Neural cell (in vitro differentiated cells): ENCODE measurements around the gene MAD1L1. TPM values are rescaled to one million over a fixed set of nuclear protein-coding genes. Genes with fewer than 3 reads are reported as not detected.

ENCODE experiments used
- H2AFZ ChIP-seq: fragments of 200-600, 300-800 bp; sonication (generic), shearing (Covaris generic); 2 replicates; pipeline ENCODE4 v1.6.0; 2014; ENCODE audit warnings: low read depth, mild to moderate bottlenecking, antibody characterized with exemption, low read length, moderate library complexity
- H3F3A ChIP-seq: fragments of 200-600 bp; shearing (Covaris generic); 2 replicates; pipeline ENCODE4 v1.6.1; 2016; ENCODE audit warnings: mild to moderate bottlenecking, moderate library complexity, mixed read lengths, antibody characterized with exemption, low read length; ENCODE audit not compliant: insufficient read depth, poor library complexity, severe bottlenecking
- H3K27ac ChIP-seq: fragments of 200-600, 300-800 bp; sonication (generic), shearing (Covaris generic); 2 replicates; pipeline ENCODE4 v1.5.1; 2014; ENCODE audit warnings: mild to moderate bottlenecking, low read length, moderate library complexity
- H3K27me3 ChIP-seq: fragments of 300-800, 200-600 bp; sonication (generic), shearing (Covaris generic); 2 replicates; pipeline ENCODE4 v1.6.0; 2014; ENCODE audit warnings: mild to moderate bottlenecking, low read depth, low read length, moderate library complexity; ENCODE audit not compliant: insufficient read depth
- H3K36me3 ChIP-seq: fragments of 300-800, 200-600 bp; sonication (generic), shearing (Covaris generic); 2 replicates; pipeline ENCODE4 v1.5.1; 2014; ENCODE audit warnings: mild to moderate bottlenecking, antibody characterized with exemption, low read length, moderate library complexity; ENCODE audit not compliant: insufficient read depth
- H3K4me2 ChIP-seq: fragments of 300-800, 200-600 bp; sonication (generic), shearing (Covaris generic); 2 replicates; pipeline ENCODE4 v1.6.0; 2014; ENCODE audit warnings: mild to moderate bottlenecking, low read length
- H3K4me3 ChIP-seq: fragments of 300-800, 200-600 bp; sonication (generic), shearing (Covaris generic); 2 replicates; pipeline ENCODE4 v1.5.1; 2014; ENCODE audit warnings: mild to moderate bottlenecking, low read length, moderate library complexity
- H3K79me2 ChIP-seq: fragments of 200-600 bp; shearing (Covaris generic); replicated peaks from 2 replicates; pipeline ENCODE4 v1.6.0; 2014; ENCODE audit warnings: mild to moderate bottlenecking, low read length, moderate library complexity; ENCODE audit not compliant: insufficient read depth
- H3K9ac ChIP-seq: fragments of 300-800, 200-600 bp; sonication (generic), shearing (Covaris generic); 2 replicates; pipeline ENCODE4 v1.6.1; 2016; ENCODE audit warnings: mild to moderate bottlenecking, low read length, mixed read lengths
- H3K9me2 ChIP-seq: fragments of 200-600 bp; shearing (Covaris generic); 2 replicates; pipeline ENCODE4 v1.6.1; 2016; ENCODE audit warnings: mild to moderate bottlenecking, low read length, mixed read lengths; ENCODE audit not compliant: insufficient read depth
- H3K9me3 ChIP-seq: fragments of 200-600, 300-800 bp; sonication (generic), shearing (Covaris generic); 2 replicates; pipeline ENCODE4 v1.6.1; 2016; ENCODE audit warnings: mild to moderate bottlenecking, mixed run types, low read length, moderate library complexity, mixed read lengths
- H4K20me1 ChIP-seq: fragments of 200-600 bp; shearing (Covaris generic); 2 replicates; pipeline ENCODE4 v1.6.1; 2016; ENCODE audit warnings: mild to moderate bottlenecking, mixed run types; ENCODE audit not compliant: insufficient read depth
- EP300 ChIP-seq: fragments of 450-650 bp; conservative IDR thresholded peaks from 2 replicates; pipeline ENCODE4 v1.6.1; 2014; ENCODE audit warnings: antibody characterized with exemption, mild to moderate bottlenecking, moderate library complexity; ENCODE audit not compliant: poor library complexity, severe bottlenecking
- EZH2 ChIP-seq: fragments of 200-600, 300-800 bp; shearing (Covaris generic), sonication (generic); IDR thresholded peaks from 2 replicates; pipeline ENCODE4 v1.6.1; 2014; ENCODE audit warnings: antibody characterized with exemption, low read length, borderline replicate concordance, mild to moderate bottlenecking; ENCODE audit not compliant: insufficient read depth, poor library complexity, severe bottlenecking
- MXI1 ChIP-seq: fragments of 450-650 bp; conservative IDR thresholded peaks from 2 replicates; pipeline ENCODE4 v1.6.1; 2014; ENCODE audit warnings: antibody characterized with exemption, mild to moderate bottlenecking; ENCODE audit not compliant: poor library complexity, severe bottlenecking
- POLR2AphosphoS5 ChIP-seq: IDR thresholded peaks from 2 replicates; pipeline ENCODE4 v1.6.1; 2012
- RAD21 ChIP-seq: fragments of 450-650 bp; conservative IDR thresholded peaks from 2 replicates; pipeline ENCODE4 v1.6.1; 2014; ENCODE audit warnings: antibody characterized with exemption, mild to moderate bottlenecking, moderate library complexity
- SMC3 ChIP-seq: fragments of 450-650 bp; conservative IDR thresholded peaks from 2 replicates; pipeline ENCODE4 v1.6.1; 2014; ENCODE audit warnings: antibody characterized with exemption, mild to moderate bottlenecking, moderate library complexity; ENCODE audit not compliant: poor library complexity
- TAF1 ChIP-seq: IDR thresholded peaks from 2 replicates; pipeline ENCODE4 v1.6.1; 2012; ENCODE audit warnings: low read depth
- polyA plus RNA-seq: library from polyadenylated mRNA; depleted of rRNA; stranded (reverse); fragments of >200 nt; gene quantifications from 2 replicates; pipeline ENCODE4 v1.2.3, GENCODE V29; 2014
- TF ChIP-seq, protein P1 (sequence below): fragments of 450-650 bp; IDR thresholded peaks from 2 replicates; pipeline ENCODE4 v1.5.1; 2014; ENCODE audit warnings: antibody characterized with exemption, mild to moderate bottlenecking, moderate library complexity; ENCODE audit not compliant: poor library complexity, severe bottlenecking
- TF ChIP-seq, protein P2 (sequence below): IDR thresholded peaks from 2 replicates; pipeline ENCODE4 v1.6.1; 2012; ENCODE audit warnings: borderline replicate concordance

MAD1L1 gene
- polyA plus RNA-seq, 1 donor from 2014 or later = 31.4 TPM

DNA sequence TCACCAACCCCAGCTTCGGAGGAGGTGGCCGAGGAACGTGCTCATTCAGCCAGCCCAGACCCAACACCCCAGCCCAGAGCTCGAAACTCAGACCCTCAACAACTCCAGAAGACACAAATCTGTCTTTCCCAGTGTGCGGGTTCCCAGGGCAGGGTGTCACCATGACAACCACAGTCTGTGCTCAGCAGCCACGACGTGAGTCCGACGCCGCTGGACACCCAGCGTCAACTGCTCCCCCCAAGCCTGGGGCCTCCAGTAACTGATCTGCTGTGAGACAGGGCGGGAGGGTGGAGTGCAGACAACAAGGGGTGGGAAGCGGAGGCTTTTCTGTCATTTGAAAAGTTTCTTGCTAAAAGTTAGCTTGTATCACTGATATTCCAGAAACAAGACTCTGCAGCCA, 167.2 kb downstream of the MAD1L1 start:
- H3K36me3 ChIP-seq = no peaks in the 10 kb centered on the region
- H3K27me3 ChIP-seq = no peaks in the 10 kb centered on the region
- H3K4me3 ChIP-seq = no peak overlapping the region
- no peaks in the 10 kb centered on the region for H3F3A ChIP-seq
- no peak overlapping the region for H3K4me2 ChIP-seq
- H3K9me2 ChIP-seq = no peaks in the 10 kb centered on the region
- H4K20me1 ChIP-seq = no peaks in the 10 kb centered on the region
- no peak overlapping the region for H2AFZ ChIP-seq
- H3K9ac ChIP-seq = no peak overlapping the region
- no peaks in the 10 kb centered on the region for H3K79me2 ChIP-seq
- no peak overlapping the region for H3K27ac ChIP-seq
- TF ChIP-seq RAD21 (no peak), POLR2AphosphoS5 (no peak), EZH2 (no peak), MXI1 (no peak), EP300 (no peak), SMC3 (no peak), TAF1 (no peak)
- TF ChIP-seq, protein P1, sequence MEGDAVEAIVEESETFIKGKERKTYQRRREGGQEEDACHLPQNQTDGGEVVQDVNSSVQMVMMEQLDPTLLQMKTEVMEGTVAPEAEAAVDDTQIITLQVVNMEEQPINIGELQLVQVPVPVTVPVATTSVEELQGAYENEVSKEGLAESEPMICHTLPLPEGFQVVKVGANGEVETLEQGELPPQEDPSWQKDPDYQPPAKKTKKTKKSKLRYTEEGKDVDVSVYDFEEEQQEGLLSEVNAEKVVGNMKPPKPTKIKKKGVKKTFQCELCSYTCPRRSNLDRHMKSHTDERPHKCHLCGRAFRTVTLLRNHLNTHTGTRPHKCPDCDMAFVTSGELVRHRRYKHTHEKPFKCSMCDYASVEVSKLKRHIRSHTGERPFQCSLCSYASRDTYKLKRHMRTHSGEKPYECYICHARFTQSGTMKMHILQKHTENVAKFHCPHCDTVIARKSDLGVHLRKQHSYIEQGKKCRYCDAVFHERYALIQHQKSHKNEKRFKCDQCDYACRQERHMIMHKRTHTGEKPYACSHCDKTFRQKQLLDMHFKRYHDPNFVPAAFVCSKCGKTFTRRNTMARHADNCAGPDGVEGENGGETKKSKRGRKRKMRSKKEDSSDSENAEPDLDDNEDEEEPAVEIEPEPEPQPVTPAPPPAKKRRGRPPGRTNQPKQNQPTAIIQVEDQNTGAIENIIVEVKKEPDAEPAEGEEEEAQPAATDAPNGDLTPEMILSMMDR = no peak
- TF ChIP-seq, protein P2, sequence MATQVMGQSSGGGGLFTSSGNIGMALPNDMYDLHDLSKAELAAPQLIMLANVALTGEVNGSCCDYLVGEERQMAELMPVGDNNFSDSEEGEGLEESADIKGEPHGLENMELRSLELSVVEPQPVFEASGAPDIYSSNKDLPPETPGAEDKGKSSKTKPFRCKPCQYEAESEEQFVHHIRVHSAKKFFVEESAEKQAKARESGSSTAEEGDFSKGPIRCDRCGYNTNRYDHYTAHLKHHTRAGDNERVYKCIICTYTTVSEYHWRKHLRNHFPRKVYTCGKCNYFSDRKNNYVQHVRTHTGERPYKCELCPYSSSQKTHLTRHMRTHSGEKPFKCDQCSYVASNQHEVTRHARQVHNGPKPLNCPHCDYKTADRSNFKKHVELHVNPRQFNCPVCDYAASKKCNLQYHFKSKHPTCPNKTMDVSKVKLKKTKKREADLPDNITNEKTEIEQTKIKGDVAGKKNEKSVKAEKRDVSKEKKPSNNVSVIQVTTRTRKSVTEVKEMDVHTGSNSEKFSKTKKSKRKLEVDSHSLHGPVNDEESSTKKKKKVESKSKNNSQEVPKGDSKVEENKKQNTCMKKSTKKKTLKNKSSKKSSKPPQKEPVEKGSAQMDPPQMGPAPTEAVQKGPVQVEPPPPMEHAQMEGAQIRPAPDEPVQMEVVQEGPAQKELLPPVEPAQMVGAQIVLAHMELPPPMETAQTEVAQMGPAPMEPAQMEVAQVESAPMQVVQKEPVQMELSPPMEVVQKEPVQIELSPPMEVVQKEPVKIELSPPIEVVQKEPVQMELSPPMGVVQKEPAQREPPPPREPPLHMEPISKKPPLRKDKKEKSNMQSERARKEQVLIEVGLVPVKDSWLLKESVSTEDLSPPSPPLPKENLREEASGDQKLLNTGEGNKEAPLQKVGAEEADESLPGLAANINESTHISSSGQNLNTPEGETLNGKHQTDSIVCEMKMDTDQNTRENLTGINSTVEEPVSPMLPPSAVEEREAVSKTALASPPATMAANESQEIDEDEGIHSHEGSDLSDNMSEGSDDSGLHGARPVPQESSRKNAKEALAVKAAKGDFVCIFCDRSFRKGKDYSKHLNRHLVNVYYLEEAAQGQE = no peak
- H3K9me3 ChIP-seq = peaks cover 4% of the 10 kb centered on the region

DNA sequence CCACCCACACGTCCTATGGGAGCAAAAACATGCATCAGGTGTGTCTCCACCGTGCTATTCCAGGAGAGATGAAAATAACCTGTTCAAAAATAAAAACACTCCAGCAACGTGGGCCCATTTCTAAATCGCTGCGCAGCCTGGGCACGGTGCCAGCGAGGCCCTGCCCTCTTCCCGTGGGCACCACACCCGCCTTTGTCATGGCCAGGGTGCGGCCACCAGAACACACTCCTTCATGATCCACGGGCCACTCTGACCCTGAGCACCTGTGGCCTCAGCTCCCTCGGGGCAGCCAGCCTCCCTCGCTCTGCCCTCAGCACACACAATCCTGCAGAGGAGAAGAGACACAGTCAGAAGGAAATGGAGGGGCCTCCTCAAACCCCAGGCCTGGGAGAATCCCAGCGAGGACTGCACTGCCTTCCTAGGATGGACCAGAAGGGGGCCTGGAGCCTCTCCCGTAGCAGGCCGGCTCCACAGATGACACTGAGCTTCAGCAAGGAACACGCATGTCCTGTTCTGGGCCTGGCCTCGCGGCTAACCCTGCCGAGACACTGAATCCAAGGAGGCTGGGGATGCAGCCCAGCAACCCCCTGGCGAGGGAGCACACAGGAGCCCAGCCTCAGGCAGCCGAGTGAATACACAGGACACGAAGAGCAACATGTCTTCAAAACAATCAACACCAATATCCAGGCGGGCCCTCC, 169.0 kb downstream of the MAD1L1 start:
- H2AFZ ChIP-seq = no peak overlapping the region
- no peaks in the 10 kb centered on the region for H3K36me3 ChIP-seq

More for the DNA sequence above, 169.0 kb downstream of the MAD1L1 start:
- Histone ChIP-seq H3K9ac (no peak overlapping the region), H3K27ac (no peak overlapping the region), H3K4me3 (no peak overlapping the region), H3K9me3 (peaks cover 17% of the 10 kb centered on the region), H3K79me2 (no peaks in the 10 kb centered on the region), H3K4me2 (no peak overlapping the region), H4K20me1 (no peaks in the 10 kb centered on the region), H3K27me3 (no peaks in the 10 kb centered on the region), H3K9me2 (no peaks in the 10 kb centered on the region), H3F3A (no peaks in the 10 kb centered on the region)
- TF ChIP-seq, protein P1 = no peak
- TF ChIP-seq SMC3 (no peak), RAD21 (no peak), EP300 (no peak), TAF1 (no peak), POLR2AphosphoS5 (no peak), MXI1 (no peak), EZH2 (no peak)
- TF ChIP-seq, protein P2 = no peak
